ENCODE data around the gene MICAL2. TPM values are rescaled to one million over a fixed set of nuclear protein-coding genes. Genes with fewer than 3 reads are reported as not detected.
A peak's percentile ranks its signal among the peaks of the same experiment; 100 is the strongest.

The MICAL2 gene
- total and polyA plus RNA-seq, 3 experiments from 2014 or later, result 32.4 to 147 (median 146) TPM

DNA sequence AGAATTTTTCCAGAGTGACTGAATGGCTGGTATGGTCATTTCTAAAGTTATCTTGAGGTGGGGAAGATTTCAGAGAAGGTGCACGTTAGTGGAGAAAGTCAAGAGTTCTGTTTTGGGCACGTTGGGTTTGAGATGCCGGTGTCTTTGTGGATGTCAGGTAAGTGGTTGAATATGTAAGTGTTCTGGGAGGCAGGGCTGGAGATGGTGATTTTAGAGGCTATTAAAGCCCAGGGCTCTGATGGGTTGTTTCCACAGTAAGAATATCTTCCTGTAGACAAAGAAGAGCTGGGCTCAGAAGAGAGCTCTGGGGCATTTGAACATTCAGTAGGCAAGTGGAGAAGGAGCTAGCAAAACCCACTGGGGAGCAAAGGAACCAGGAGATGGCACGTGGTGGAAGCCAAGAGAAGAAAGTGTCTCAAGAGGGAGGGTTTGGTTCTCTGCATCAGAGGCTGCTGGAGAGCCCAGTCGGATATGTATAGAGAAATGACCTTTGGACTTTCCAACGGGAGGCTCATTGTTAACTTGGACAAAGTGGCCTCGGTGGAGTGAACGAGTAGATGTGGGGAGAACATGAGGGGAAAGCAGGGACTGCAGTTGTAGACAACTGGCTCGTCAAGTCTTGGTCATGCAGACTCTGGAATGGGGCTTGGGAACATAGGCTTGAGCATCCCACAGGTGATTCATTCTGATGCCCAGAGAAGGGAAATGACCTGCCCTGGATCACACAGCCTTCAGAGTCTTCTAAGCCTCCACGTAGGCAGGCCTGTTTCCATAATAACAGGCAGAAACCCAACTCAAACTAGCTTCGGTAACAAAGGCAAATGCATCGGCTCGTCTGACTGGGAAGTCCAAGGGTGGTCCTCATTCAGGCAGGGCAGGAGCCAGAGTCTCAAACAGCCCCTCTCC, 168.6 kb downstream of the MICAL2 start:
- H3K36me3 Mint-ChIP-seq, result peaks cover 0 to 2% (median 0%) of the 10 kb centered on the region in 3 donors
- H3K4me1 ChIP-seq (ENCODE audit: insufficient read depth, low read length), result peaks cover 5% of the 10 kb centered on the region
- no peak overlapping the region for H3K27ac ChIP-seq (ENCODE audit: low read depth, low read length)
- H3K9me3 ChIP-seq (ENCODE audit: low read length), result no peaks in the 10 kb centered on the region
- H3K4me3 Mint-ChIP-seq, result no peak overlapping the region
- no peaks in the 10 kb centered on the region for H3K4me1 Mint-ChIP-seq
- peak in 1 of 5 donors; percentile 21 for DNase-seq
- ChIA-PET CTCF (interaction anchor here (1.8 to 17.0 kb wide), 2 partner anchors 10 to 227 kb away, joined by 6 to 302 read pairs; no protein-coding TSS in a partner anchor), POLR2A (no interaction called here)
- H3K27me3 ChIP-seq (ENCODE audit: insufficient read depth, low read length, poor library complexity, severe bottlenecking), result no peaks in the 10 kb centered on the region
- H3K4me3 ChIP-seq (ENCODE audit: low read length), result no peak overlapping the region
- peak overlapping the region in 3 of 8 donors; percentile 15 to 62 (median 60) for H3K27ac Mint-ChIP-seq
- no peaks in the 10 kb centered on the region for H3K9me3 Mint-ChIP-seq
- no peaks in the 10 kb centered on the region for H3K27me3 Mint-ChIP-seq
- H3K36me3 ChIP-seq (ENCODE audit: insufficient read depth, low read length), result no peaks in the 10 kb centered on the region

DNA sequence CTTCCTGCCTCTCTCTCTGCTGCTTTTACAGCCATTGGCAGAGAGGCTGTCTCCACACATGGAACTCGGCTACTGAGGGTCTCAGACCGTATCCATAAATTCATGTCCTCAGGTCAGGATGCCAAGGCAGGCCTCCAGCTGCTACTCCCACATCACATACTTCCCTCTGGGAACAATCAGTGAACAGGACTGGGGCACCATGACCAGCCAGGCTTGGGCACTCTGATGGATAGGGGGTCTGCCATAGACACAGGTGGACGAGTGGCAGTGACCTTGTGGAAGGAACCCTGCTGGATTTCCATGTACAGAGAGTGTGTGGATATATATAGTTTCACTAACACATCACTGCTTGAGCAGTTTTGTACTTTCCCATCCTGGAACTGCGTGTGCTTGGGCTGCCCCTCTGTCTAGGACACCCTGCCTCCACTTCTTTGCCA, 169.3 kb downstream of the MICAL2 start:
- Histone ChIP-seq H3K36me3 (ENCODE audit: insufficient read depth, low read length) (no peaks in the 10 kb centered on the region), H3K27ac (ENCODE audit: low read depth, low read length) (no peak overlapping the region), H3K9me3 (ENCODE audit: low read length) (no peaks in the 10 kb centered on the region), H3K27me3 (ENCODE audit: insufficient read depth, low read length, poor library complexity, severe bottlenecking) (no peaks in the 10 kb centered on the region), H3K4me3 (ENCODE audit: low read length) (no peak overlapping the region), H3K4me1 (ENCODE audit: insufficient read depth, low read length) (peaks cover 5% of the 10 kb centered on the region)
- DNase-seq, result peak in 1 of 5 donors; percentile 26
- Mint-ChIP-seq H3K4me3 (no peak overlapping the region), H3K9me3 (no peaks in the 10 kb centered on the region), H3K4me1 (no peaks in the 10 kb centered on the region), H3K27me3 (no peaks in the 10 kb centered on the region), H3K27ac (no peak overlapping the region), H3K36me3 (peaks cover 0 to 2% (median 0%) of the 10 kb centered on the region in 3 donors)
- POLR2A ChIA-PET, result no interaction called here
- CTCF ChIA-PET, result interaction anchor here (1.1 to 17.0 kb wide), 3 partner anchors 9 to 478 kb away, joined by 3 to 302 read pairs (median 6); no protein-coding TSS in a partner anchor

DNA sequence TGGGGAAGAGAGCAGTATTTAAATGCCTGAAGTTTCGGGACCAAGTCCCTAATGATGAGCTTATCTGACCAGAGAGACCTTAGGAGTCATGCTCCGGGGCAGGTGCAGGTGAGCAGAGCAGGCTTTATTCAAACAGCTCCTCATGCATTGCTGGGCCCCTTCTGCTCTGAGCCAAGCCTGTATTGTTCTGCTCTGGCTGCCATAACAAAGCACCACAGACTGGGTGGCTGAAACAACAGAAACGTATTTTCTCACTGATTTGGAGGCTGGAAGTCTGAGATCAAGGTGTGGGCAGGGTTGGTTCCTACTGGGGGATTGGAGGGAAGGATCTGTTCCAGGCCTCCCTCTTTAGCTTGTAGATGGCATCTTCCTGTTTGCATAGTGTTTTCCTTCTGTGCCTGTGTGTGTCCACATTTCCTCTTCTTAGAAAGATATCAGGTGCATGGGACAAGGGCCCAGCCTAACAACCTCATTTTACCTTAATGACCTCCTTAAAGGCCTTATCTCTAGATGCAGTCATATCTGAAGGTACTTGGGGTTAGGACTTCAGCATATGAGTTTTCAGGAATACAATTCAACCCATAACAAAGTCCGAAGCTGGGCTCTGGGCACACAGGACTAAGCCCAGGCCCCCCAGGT, 169.9 kb downstream of the MICAL2 start:
- Histone ChIP-seq H3K4me1 (ENCODE audit: insufficient read depth, low read length) (peaks cover 5% of the 10 kb centered on the region), H3K36me3 (ENCODE audit: insufficient read depth, low read length) (no peaks in the 10 kb centered on the region), H3K4me3 (ENCODE audit: low read length) (no peak overlapping the region), H3K27ac (ENCODE audit: low read depth, low read length) (no peak overlapping the region), H3K9me3 (ENCODE audit: low read length) (no peaks in the 10 kb centered on the region), H3K27me3 (ENCODE audit: insufficient read depth, low read length, poor library complexity, severe bottlenecking) (no peaks in the 10 kb centered on the region)
- Mint-ChIP-seq H3K9me3 (no peaks in the 10 kb centered on the region), H3K27ac (no peak overlapping the region), H3K27me3 (no peaks in the 10 kb centered on the region), H3K36me3 (peaks cover 0 to 2% (median 0%) of the 10 kb centered on the region in 3 donors), H3K4me1 (no peaks in the 10 kb centered on the region), H3K4me3 (no peak overlapping the region)
- peak in 1 of 5 donors; percentile 22 for DNase-seq
- POLR2A ChIA-PET, result no interaction called here
- CTCF ChIA-PET, result interaction anchor here (1.1 to 17.0 kb wide), 6 partner anchors 8 to 479 kb away, joined by 3 to 302 read pairs (median 17); no protein-coding TSS in a partner anchor

DNA sequence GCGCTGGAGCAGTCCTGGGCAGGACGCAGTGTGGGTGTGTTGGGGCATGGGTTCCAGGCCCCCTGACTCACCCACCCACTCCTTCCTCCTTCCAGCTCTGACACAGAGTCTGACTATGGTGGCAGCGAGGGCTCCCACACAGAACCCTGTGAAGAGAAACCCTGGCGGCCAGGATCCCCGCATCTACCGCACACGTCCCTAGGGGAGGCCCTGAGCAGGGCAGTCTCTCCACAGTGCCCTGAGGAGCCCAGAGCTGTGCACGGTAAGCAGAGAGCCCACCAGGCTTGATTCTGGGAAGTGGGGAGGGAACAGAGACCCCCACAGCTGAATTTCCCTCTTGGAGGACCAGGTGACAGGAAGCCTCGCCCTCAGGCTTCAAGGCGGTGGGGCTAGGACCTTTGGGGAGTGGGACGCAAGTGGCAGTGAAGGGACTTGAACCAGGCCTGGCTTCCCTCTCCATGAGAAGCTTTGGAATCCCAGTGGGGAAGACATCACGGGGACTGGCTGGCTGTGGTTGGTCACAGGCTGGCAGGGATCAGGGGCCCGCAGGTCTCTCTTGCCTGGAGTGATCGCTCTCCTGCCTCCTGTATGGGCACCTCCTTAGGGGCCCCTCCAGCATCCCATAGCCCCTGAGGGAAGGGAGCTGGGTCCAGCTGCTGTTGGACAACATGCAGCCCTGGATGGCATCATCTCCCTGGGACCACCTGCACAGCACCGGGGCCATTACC, 170.6 kb downstream of the MICAL2 start:
- POLR2A ChIA-PET, result interaction anchor here (0.6 kb wide), 1 partner anchor 439 kb away, joined by 4 read pairs; no protein-coding TSS in a partner anchor
- no peak overlapping the region for H3K4me3 Mint-ChIP-seq
- DNase-seq, result peak in 1 of 5 donors; percentile 45

DNA sequence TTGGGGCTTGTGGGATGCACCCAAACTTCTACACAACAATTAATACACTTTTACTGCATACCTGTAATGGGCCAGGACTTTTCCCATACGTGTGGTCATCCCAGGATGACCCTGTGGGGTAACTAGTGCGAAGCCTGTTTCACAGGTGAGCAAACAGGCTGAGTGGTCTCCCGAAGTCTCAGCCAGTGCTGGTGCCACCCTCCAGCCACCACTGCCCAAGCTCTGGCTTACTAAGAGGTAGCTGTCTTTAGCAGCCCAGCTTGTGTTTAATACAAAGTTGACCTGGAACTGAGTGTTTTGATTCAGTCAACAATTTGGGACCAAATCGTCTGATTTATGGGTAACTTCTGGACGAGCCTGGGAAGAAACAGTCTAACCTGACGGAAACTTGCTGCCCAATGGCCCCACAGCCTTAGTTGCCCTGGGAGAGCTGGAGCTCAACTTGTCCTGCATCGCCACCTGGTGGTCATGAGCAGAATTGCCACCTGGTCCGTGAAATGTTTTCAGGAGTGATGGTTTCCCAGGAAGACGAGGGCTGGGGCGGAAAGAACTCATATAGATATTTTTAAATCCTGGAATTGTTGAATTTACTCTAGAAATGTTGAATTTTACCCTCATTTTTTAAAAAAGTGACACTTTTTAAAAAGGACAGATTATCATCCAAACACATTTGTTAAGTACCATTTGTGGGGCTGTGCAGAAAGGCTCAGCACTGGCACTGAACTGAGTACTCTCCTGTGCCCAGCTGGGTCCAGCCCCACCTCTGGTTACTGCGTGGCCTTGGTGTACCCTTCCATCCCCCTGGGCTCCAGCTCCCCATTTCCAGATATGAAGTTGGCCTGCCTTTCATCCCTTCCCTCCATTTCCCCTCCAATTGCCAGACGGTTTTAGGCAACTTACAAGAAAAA, 171.4 kb downstream of the MICAL2 start:
- DNase-seq, result peak; percentile 62 to 84 (median 68)
- no peak overlapping the region for H3K4me3 ChIP-seq (ENCODE audit: low read length)
- H3K36me3 ChIP-seq (ENCODE audit: insufficient read depth, low read length), result no peaks in the 10 kb centered on the region
- H3K27me3 ChIP-seq (ENCODE audit: insufficient read depth, low read length, poor library complexity, severe bottlenecking), result no peaks in the 10 kb centered on the region
- Mint-ChIP-seq H3K9me3 (no peaks in the 10 kb centered on the region), H3K4me3 (no peak overlapping the region), H3K4me1 (no peaks in the 10 kb centered on the region), H3K27me3 (no peaks in the 10 kb centered on the region), H3K36me3 (peaks cover 0 to 3% (median 2%) of the 10 kb centered on the region in 3 donors), H3K27ac (peak overlapping the region in 1 of 8 donors; percentile 47)
- POLR2A ChIA-PET, result interaction anchor here (0.6 kb wide), 1 partner anchor 439 kb away, joined by 4 read pairs; no protein-coding TSS in a partner anchor
- CTCF ChIA-PET, result interaction anchor here (0.7 to 17.0 kb wide), 35 partner anchors 8 to 607 kb away, joined by 3 to 302 read pairs (median 4); partner anchors contain the start of gene DKK3
- no peak overlapping the region for H3K27ac ChIP-seq (ENCODE audit: low read depth, low read length)
- H3K9me3 ChIP-seq (ENCODE audit: low read length), result no peaks in the 10 kb centered on the region
- H3K4me1 ChIP-seq (ENCODE audit: insufficient read depth, low read length), result peaks cover 5% of the 10 kb centered on the region

More for the DNA sequence above, 170.6 kb downstream of the MICAL2 start:
- Histone ChIP-seq H3K36me3 (ENCODE audit: insufficient read depth, low read length) (no peaks in the 10 kb centered on the region), H3K4me1 (ENCODE audit: insufficient read depth, low read length) (peaks cover 5% of the 10 kb centered on the region), H3K9me3 (ENCODE audit: low read length) (no peaks in the 10 kb centered on the region), H3K27me3 (ENCODE audit: insufficient read depth, low read length, poor library complexity, severe bottlenecking) (no peaks in the 10 kb centered on the region), H3K27ac (ENCODE audit: low read depth, low read length) (no peak overlapping the region), H3K4me3 (ENCODE audit: low read length) (no peak overlapping the region)
- H3K27me3 Mint-ChIP-seq, result no peaks in the 10 kb centered on the region
- H3K27ac Mint-ChIP-seq, result no peak overlapping the region
- H3K4me1 Mint-ChIP-seq, result no peaks in the 10 kb centered on the region
- CTCF ChIA-PET, result interaction anchor here (0.7 to 17.0 kb wide), 34 partner anchors 7 to 608 kb away, joined by 3 to 302 read pairs (median 4); partner anchors contain the start of gene DKK3
- no peaks in the 10 kb centered on the region for H3K9me3 Mint-ChIP-seq
- peaks cover 0 to 2% (median 0%) of the 10 kb centered on the region in 3 donors for H3K36me3 Mint-ChIP-seq

DNA sequence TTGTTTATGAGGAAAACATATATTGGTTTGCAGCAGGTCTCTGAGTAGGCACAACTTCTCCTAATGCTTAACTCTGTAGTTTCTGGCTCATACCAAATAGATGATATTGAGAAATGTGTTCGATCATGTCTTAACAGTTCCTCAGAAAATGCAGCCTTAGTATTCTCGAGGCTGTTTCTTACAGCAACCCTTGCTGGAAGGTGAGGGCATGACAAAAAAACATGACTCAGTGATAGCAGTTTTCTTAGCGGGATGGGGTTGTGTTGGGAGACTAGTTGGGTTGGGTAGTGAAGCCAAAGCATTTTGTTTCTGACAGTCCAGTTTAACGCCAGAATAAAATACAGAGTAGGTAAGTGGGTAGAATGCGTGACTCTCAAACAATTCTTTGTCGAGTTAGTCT, 172.3 kb downstream of the MICAL2 start:
- Mint-ChIP-seq H3K4me1 (no peaks in the 10 kb centered on the region), H3K4me3 (no peak overlapping the region), H3K27me3 (no peaks in the 10 kb centered on the region), H3K36me3 (peaks cover 0 to 5% (median 2%) of the 10 kb centered on the region in 3 donors), H3K27ac (no peak overlapping the region), H3K9me3 (no peaks in the 10 kb centered on the region)
- no peak overlapping the region for H3K4me3 ChIP-seq (ENCODE audit: low read length)
- no peak for DNase-seq
- ChIA-PET POLR2A (no interaction called here), CTCF (interaction anchor here (1.2 to 17.0 kb wide), 11 partner anchors 9 to 484 kb away, joined by 3 to 302 read pairs (median 9); no protein-coding TSS in a partner anchor)
- peaks cover 5% of the 10 kb centered on the region for H3K4me1 ChIP-seq (ENCODE audit: insufficient read depth, low read length)
- no peaks in the 10 kb centered on the region for H3K9me3 ChIP-seq (ENCODE audit: low read length)
- H3K27ac ChIP-seq (ENCODE audit: low read depth, low read length), result no peak overlapping the region
- no peaks in the 10 kb centered on the region for H3K36me3 ChIP-seq (ENCODE audit: insufficient read depth, low read length)
- no peaks in the 10 kb centered on the region for H3K27me3 ChIP-seq (ENCODE audit: insufficient read depth, low read length, poor library complexity, severe bottlenecking)
